H1 (cell line): Measurements from ENCODE around the gene BSN. TPM values are rescaled to one million over a fixed set of nuclear protein-coding genes. Genes with fewer than 3 reads are reported as not detected.

Experiments
- CTCF ChIA-PET: fragments of 300-600 bp; sonication (Branson Sonifier 250); formaldehyde crosslinking; loops from one replicate; lab custom pipeline; 2021; ENCODE audit not compliant: partially characterized antibody; lab: Charles Lee
- POLR2A ChIA-PET: fragments of 300-600 bp; sonication (Branson Sonifier 250); formaldehyde crosslinking; loops from one replicate; lab custom pipeline; 2021; ENCODE audit warnings: inconsistent platforms; ENCODE audit not compliant: partially characterized antibody; lab: Charles Lee
- DNase-seq, 2 experiments: peaks; one replicate each; pipeline versions ENCODE4 v3.0.0 to v3.0.0-alpha.2; 2010 to 2022; ENCODE audit warnings: low spot score in 2 of 2, low read depth in 1 of 2, mixed read lengths in 1 of 2
- FAIRE-seq: peaks from 2 replicates; lab custom pipeline; 2011; peaks lifted over from hg19 to GRCh38; lab: Jason Lieb, UNC
- H2AFZ ChIP-seq: 2 replicates; pipeline ENCODE4 v1.8.1; 2012; ENCODE audit warnings: low read length, inconsistent platforms
- H2AK5ac ChIP-seq: 2 replicates; pipeline ENCODE4 v1.6.1; 2013; ENCODE audit warnings: low read depth, low read length
- H2BK120ac ChIP-seq: replicated peaks from 2 replicates; pipeline ENCODE3; 2013; ENCODE audit warnings: low read depth, low read length, inconsistent platforms
- H2BK12ac ChIP-seq: 2 replicates; pipeline ENCODE4 v1.6.1; 2013; ENCODE audit warnings: low read depth, low read length
- H2BK15ac ChIP-seq: 2 replicates; pipeline ENCODE4 v1.6.1; 2013; ENCODE audit warnings: low read length
- H2BK20ac ChIP-seq: 2 replicates; pipeline ENCODE4 v1.6.1; 2013; ENCODE audit warnings: low read length
- H2BK5ac ChIP-seq: 2 replicates; pipeline ENCODE4 v1.6.1; 2013; ENCODE audit warnings: low read depth, low read length
- H3K14ac ChIP-seq: 2 replicates; pipeline ENCODE4 v1.6.1; 2013; ENCODE audit warnings: inconsistent platforms; ENCODE audit not compliant: insufficient read length
- H3K18ac ChIP-seq: 2 replicates; pipeline ENCODE4 v1.6.1; 2013; ENCODE audit warnings: low read length; ENCODE audit errors: extremely low read depth
- H3K23ac ChIP-seq: 2 replicates; pipeline ENCODE4 v1.6.1; 2013; ENCODE audit warnings: inconsistent platforms; ENCODE audit not compliant: insufficient read length
- H3K23me2 ChIP-seq: 2 replicates; pipeline ENCODE4 v1.6.1; 2013; ENCODE audit warnings: low read depth, low read length
- H3K27ac ChIP-seq: 2 replicates; pipeline ENCODE4 v1.6.1; 2011; ENCODE audit warnings: low read depth, low read length, inconsistent platforms
- H3K27me3 ChIP-seq, 4 experiments: replicated peaks in 1 of 4; 1 replicate in 1 of 4; 2 replicates in 3 of 4; pipeline versions ENCODE4 v1.6.1 to v1.8.1; 2011 to 2013; ENCODE audit warnings: low read length in 3 of 4, mild to moderate bottlenecking in 3 of 4, inconsistent platforms in 2 of 4, mixed read lengths in 2 of 4, moderate library complexity in 1 of 4; ENCODE audit not compliant: control insufficient read depth in 3 of 4, insufficient read depth in 3 of 4; ENCODE audit errors: extremely low read depth in 1 of 4
- H3K36me3 ChIP-seq, 4 experiments: 2 replicates each; pipeline versions ENCODE4 v1.6.1 to v1.8.1; 2011 to 2013; ENCODE audit warnings: mild to moderate bottlenecking in 4 of 4, low read length in 3 of 4, moderate library complexity in 2 of 4, control low read depth in 1 of 4, inconsistent platforms in 1 of 4; ENCODE audit not compliant: insufficient read depth in 4 of 4, control insufficient read depth in 2 of 4
- H3K4ac ChIP-seq: replicated peaks from 2 replicates; pipeline ENCODE3; 2013; ENCODE audit warnings: low read length, low read depth, mixed read lengths, inconsistent platforms; ENCODE audit not compliant: insufficient read length
- H3K4me1 ChIP-seq, 4 experiments: replicated peaks in 1 of 4; 1 replicate in 1 of 4; 2 replicates in 3 of 4; pipeline versions ENCODE4 v1.6.1 to v1.8.1; 2011 to 2013; ENCODE audit warnings: low read length in 3 of 4, inconsistent platforms in 2 of 4, mixed read lengths in 1 of 4; ENCODE audit not compliant: insufficient read depth in 4 of 4, control insufficient read depth in 3 of 4
- H3K4me2 ChIP-seq, 2 experiments: 2 replicates each; pipeline versions ENCODE4 v1.6.1 to v1.8.1; 2011 to 2013; ENCODE audit warnings: low read depth in 2 of 2, low read length in 2 of 2, control low read depth in 1 of 2, inconsistent platforms in 1 of 2, mild to moderate bottlenecking in 1 of 2; ENCODE audit not compliant: insufficient read depth in 1 of 2
- H3K4me3 ChIP-seq, 4 experiments: fragments of 200-600, 300-600 bp in 1 of 4; sonication (generic), shearing (Covaris generic), sonication (Bioruptor Twin) in 1 of 4; 2 replicates each; pipeline versions ENCODE4 v1.5.1 to v1.8.1; 2011 to 2016; ENCODE audit warnings: low read length in 4 of 4, low read depth in 3 of 4, control low read depth in 2 of 4, inconsistent platforms in 2 of 4, mild to moderate bottlenecking in 2 of 4, mixed read lengths in 1 of 4, moderate library complexity in 1 of 4; ENCODE audit not compliant: insufficient read depth in 2 of 4; ENCODE audit errors: extremely low read depth in 1 of 4
- H3K56ac ChIP-seq: replicated peaks from 2 replicates; pipeline ENCODE3; 2013; ENCODE audit warnings: low read depth, mild to moderate bottlenecking, mixed read lengths, low read length, inconsistent platforms; ENCODE audit not compliant: insufficient read length
- H3K79me1 ChIP-seq: 2 replicates; pipeline ENCODE4 v1.6.1; 2013; ENCODE audit warnings: low read depth, low read length, control low read depth
- H3K79me2 ChIP-seq, 2 experiments: 2 replicates each; pipeline versions ENCODE4 v1.6.1 to v1.8.1; 2012 to 2013; ENCODE audit warnings: low read length in 2 of 2, mild to moderate bottlenecking in 2 of 2, inconsistent platforms in 1 of 2; ENCODE audit not compliant: insufficient read depth in 2 of 2, control insufficient read depth in 1 of 2
- H3K9ac ChIP-seq, 4 experiments: replicated peaks in 1 of 4; 1 replicate in 1 of 4; 2 replicates in 3 of 4; pipeline versions ENCODE4 v1.6.1 to v1.8.1; 2011 to 2013; ENCODE audit warnings: low read depth in 3 of 4, low read length in 3 of 4, control low read depth in 2 of 4, mild to moderate bottlenecking in 2 of 4, moderate library complexity in 2 of 4, inconsistent platforms in 1 of 4; ENCODE audit errors: extremely low read depth in 1 of 4
- H3K9me3 ChIP-seq, 2 experiments: 2 replicates each; pipeline versions ENCODE4 v1.6.1 to v1.8.1; 2012 to 2013; ENCODE audit warnings: mild to moderate bottlenecking in 2 of 2, moderate library complexity in 2 of 2, control low read depth in 1 of 2, inconsistent platforms in 1 of 2, low read depth in 1 of 2, low read length in 1 of 2, mixed read lengths in 1 of 2; ENCODE audit not compliant: insufficient read depth in 2 of 2
- H4K20me1 ChIP-seq, 2 experiments: replicated peaks in 1 of 2; 2 replicates each; pipeline versions ENCODE3 to v1.8.1; 2011 to 2013; ENCODE audit warnings: inconsistent platforms in 2 of 2, low read length in 2 of 2, mild to moderate bottlenecking in 1 of 2; ENCODE audit not compliant: insufficient read depth in 2 of 2, control insufficient read depth in 1 of 2
- H4K5ac ChIP-seq: 2 replicates; pipeline ENCODE4 v1.6.1; 2013; ENCODE audit warnings: low read length, low read depth, mixed read lengths, inconsistent platforms; ENCODE audit not compliant: insufficient read length
- H4K8ac ChIP-seq: 2 replicates; pipeline ENCODE4 v1.8.0; 2013; ENCODE audit warnings: mild to moderate bottlenecking, moderate library complexity, low read length, inconsistent platforms; ENCODE audit not compliant: insufficient read depth; ENCODE audit errors: extremely low read depth
- H4K91ac ChIP-seq: replicated peaks from 2 replicates; pipeline ENCODE3; 2013; ENCODE audit warnings: low read length, mixed read lengths, inconsistent platforms; ENCODE audit not compliant: insufficient read length
- CHD2 ChIP-seq: IDR thresholded peaks from 2 replicates; pipeline ENCODE4 v1.6.1; 2012; ENCODE audit warnings: low read length, improper control_type of control experiment
- GABPA ChIP-seq: IDR thresholded peaks from 2 replicates; pipeline ENCODE4 v1.6.1; 2011; ENCODE audit warnings: mild to moderate bottlenecking, low read length, moderate library complexity, borderline replicate concordance; ENCODE audit not compliant: insufficient read depth
- RNF2 ChIP-seq: fragments of 200-900, 300-1000 bp; sonication (generic); IDR thresholded peaks from 2 replicates; pipeline ENCODE4 v1.7.1; 2016; ENCODE audit warnings: borderline replicate concordance, low read depth, mild to moderate bottlenecking, antibody characterized with exemption, low read length; ENCODE audit not compliant: poor library complexity, severe bottlenecking; ENCODE audit errors: missing control alignments
- WGBS, 2 experiments: shearing (Covaris generic) in 1 of 2; methylation state at CpG; one replicate each; pipeline versions ENCODE4 v1.1.6 to v1.1.7; 2013 to 2015; ENCODE audit warnings: low lambda C conversion rate in 2 of 2, mixed read lengths in 2 of 2, inconsistent platforms in 1 of 2, low coverage in 1 of 2, missing lambda C conversion rate in 1 of 2; ENCODE audit not compliant: insufficient replicate concordance in 2 of 2, insufficient coverage in 1 of 2, insufficient read length in 1 of 2; ENCODE audit errors: extremely low coverage in 1 of 2, missing lambda C conversion rate in 1 of 2; 5-methylcytosine and 5-hydroxymethylcytosine counted together
- polyA plus RNA-seq, 7 experiments: library from polyadenylated mRNA; depleted of rRNA in 3 of 7; stranded (reverse) in 5 of 7; unstranded in 2 of 7; fragments of >200 nt in 5 of 7; fragments of 200-250 nt in 2 of 7; gene quantifications; 1 replicate in 5 of 7; 2 replicates in 1 of 7; 4 replicates in 1 of 7; pipeline versions ENCODE4 v1.2.1 to v1.2.3, GENCODE V29; 2011 to 2013; ENCODE audit warnings: missing spikeins in 2 of 7, mixed read lengths in 2 of 7
- total RNA-seq: library from RNA; stranded (reverse); fragmentation: NEBNext Ultra II Directional; extraction: Animal tissue kit (Norgen Biotek cat#: 25700); gene quantifications from 2 replicates; pipeline ENCODE4 v1.2.1, GENCODE V29; 2021

BSN gene
- total and polyA plus RNA-seq, 2 of the 8 experiments (the other 6 are each of a cell fraction or from before 2014, with no cell fraction given), result 0.60 to 3.0 TPM

- Histone ChIP-seq H2AK5ac (no peak overlapping the region), H3K4ac (no peak overlapping the region), H4K20me1 (no peaks in the 10 kb centered on the region), H3K18ac (no peak overlapping the region), H3K27ac (no peak overlapping the region), H2BK12ac (no peak overlapping the region), H3K4me3 (no peak overlapping the region), H2BK5ac (no peak overlapping the region), H2BK20ac (no peak overlapping the region), H3K14ac (no peak overlapping the region), H4K5ac (no peak overlapping the region), H3K9ac (no peak overlapping the region), H3K27me3 (no peaks in the 10 kb centered on the region), H2BK120ac (no peak overlapping the region), H4K8ac (no peak overlapping the region), H3K4me1 (no peaks in the 10 kb centered on the region; a peak in 1 of 7 replicates), H2AFZ (no peak overlapping the region), H3K23ac (no peak overlapping the region), H3K79me1 (no peaks in the 10 kb centered on the region), H3K79me2 (no peaks in the 10 kb centered on the region), H2BK15ac (no peak overlapping the region), H3K56ac (no peak overlapping the region), H3K4me2 (no peak overlapping the region), H3K36me3 (no peaks in the 10 kb centered on the region), H3K23me2 (no peaks in the 10 kb centered on the region), H4K91ac (no peak overlapping the region), H3K9me3 (peaks cover 0 to 4% of the 10 kb centered on the region in 2 experiments; a peak in 1 of 4 replicates)
- no peak for FAIRE-seq
- ChIA-PET CTCF (no interaction called here), POLR2A (no interaction called here)
- TF ChIP-seq CHD2 (no peak), RNF2 (no peak), GABPA (no peak)
- no peak for DNase-seq
- WGBS, 2 experiments, result 87% methylated on average over 5 of the region's 6 CpGs; no CpG with 5 or more reads in 1 of the 2 experiments
These were observed 75.6 kb downstream of the BSN start for GRCh38 chr3:49629866-49630265.
